Endodermal cell (in vitro differentiated cells): Measurements from ENCODE around the gene HNF1B. TPM values are rescaled to one million over a fixed set of nuclear protein-coding genes. Genes with fewer than 3 reads are reported as not detected.

Experiments used
- DNase-seq: peaks from one replicate; pipeline ENCODE4 v3.0.0-alpha.2; 2017
- H3K27ac ChIP-seq: 2 replicates; pipeline ENCODE4 v1.5.1; 2013; ENCODE audit warnings: mild to moderate bottlenecking, low read depth, low read length, moderate library complexity
- H3K27me3 ChIP-seq: 2 replicates; pipeline ENCODE4 v1.6.1; 2013; ENCODE audit warnings: mild to moderate bottlenecking, low read length, moderate library complexity; ENCODE audit not compliant: insufficient read depth, control insufficient read depth, poor library complexity, severe bottlenecking
- H3K36me3 ChIP-seq: 2 replicates; pipeline ENCODE4 v1.7.0; 2013; ENCODE audit warnings: mild to moderate bottlenecking, low read length, moderate library complexity; ENCODE audit not compliant: control insufficient read depth, insufficient read depth
- H3K4me1 ChIP-seq: one replicate; pipeline ENCODE4 v1.7.0; 2013; ENCODE audit warnings: low read length; ENCODE audit not compliant: control insufficient read depth, insufficient read depth
- H3K4me3 ChIP-seq: 2 replicates; pipeline ENCODE4 v1.5.1; 2013; ENCODE audit warnings: mild to moderate bottlenecking, low read length, moderate library complexity
- H3K9ac ChIP-seq: 2 replicates; pipeline ENCODE4 v1.6.1; 2013; ENCODE audit warnings: mild to moderate bottlenecking, low read length, moderate library complexity; ENCODE audit not compliant: poor library complexity, severe bottlenecking; ENCODE audit errors: extremely low read depth
- H3K9me3 ChIP-seq: 2 replicates; pipeline ENCODE4 v1.6.1; 2013; ENCODE audit warnings: mild to moderate bottlenecking, low read length, moderate library complexity; ENCODE audit not compliant: control insufficient read depth
- H3K27ac Mint-ChIP-seq: 2 replicates; pipeline ENCODE4 v1.8.0; 2020; ENCODE audit warnings: mixed read lengths
- H3K27me3 Mint-ChIP-seq: 2 replicates; pipeline ENCODE4 v1.8.0; 2021; ENCODE audit warnings: mild to moderate bottlenecking, mixed read lengths; ENCODE audit not compliant: insufficient read depth
- H3K36me3 Mint-ChIP-seq: 2 replicates; pipeline ENCODE4 v1.8.0; 2020; ENCODE audit warnings: low read depth, mixed read lengths
- H3K4me1 Mint-ChIP-seq: 2 replicates; pipeline ENCODE4 v1.8.0; 2020; ENCODE audit warnings: mixed read lengths
- H3K4me3 Mint-ChIP-seq: 2 replicates; pipeline ENCODE4 v1.8.0; 2020; ENCODE audit warnings: mild to moderate bottlenecking, moderate library complexity, mixed read lengths
- H3K9me3 Mint-ChIP-seq: 2 replicates; pipeline ENCODE4 v1.8.0; 2020; ENCODE audit warnings: mild to moderate bottlenecking, mixed read lengths
- CTCF ChIP-seq: fragments of 200-600 bp; sonication (generic); conservative IDR thresholded peaks from 2 replicates; pipeline ENCODE4 v1.5.0; 2021; ENCODE audit warnings: antibody characterized with exemption, mild to moderate bottlenecking
- WGBS, 2 experiments: methylation state at CpG; one replicate each; pipeline versions ENCODE4 v1.1.5 to v1.1.7; 2013; ENCODE audit warnings: missing lambda C conversion rate in 2 of 2, mixed read lengths in 1 of 2; ENCODE audit not compliant: insufficient coverage in 1 of 2, insufficient read length in 1 of 2; 5-methylcytosine and 5-hydroxymethylcytosine counted together
- total RNA-seq, 2 donors: library from RNA; stranded (reverse); fragmentation: NEBNext Ultra II Directional in 1 of 2; extraction: Animal tissue kit (Norgen Biotek cat#: 25700) in 1 of 2; gene quantifications; 2 replicates in 1 of 2; 3 replicates in 1 of 2; pipeline ENCODE4 v1.2.1, GENCODE V29; 2021

Gene HNF1B
- total RNA-seq, 2 donors from 2014 or later, result 39.7 to 42.7 TPM

- Mint-ChIP-seq H3K9me3 (peaks cover 13% of the 10 kb centered on the region), H3K4me3 (no peak overlapping the region), H3K27me3 (no peaks in the 10 kb centered on the region), H3K27ac (no peak overlapping the region), H3K36me3 (peaks cover 41% of the 10 kb centered on the region), H3K4me1 (peaks cover 41% of the 10 kb centered on the region)
- peaks cover 23% of the 10 kb centered on the region for H3K9me3 ChIP-seq
- no peaks in the 10 kb centered on the region for H3K27me3 ChIP-seq
- no peak overlapping the region for H3K4me3 ChIP-seq
- DNase-seq, result no peak
- H3K4me1 ChIP-seq, result peaks cover 4% of the 10 kb centered on the region
- TF ChIP-seq CTCF, result no peak
- 95 to 97% methylated on average over 4 to 6 of the region's 6 CpGs for WGBS, 2 experiments
- H3K36me3 ChIP-seq, result peaks cover 49% of the 10 kb centered on the region
- H3K9ac ChIP-seq, result no peak overlapping the region
- H3K27ac ChIP-seq, result no peak overlapping the region
Measured at GRCh38 chr17:37691807-37692206, 53.1 kb downstream of the HNF1B start.

- H3K36me3 ChIP-seq, result peaks cover 38% of the 10 kb centered on the region
- Mint-ChIP-seq H3K4me3 (no peak overlapping the region), H3K9me3 (peaks cover under 1% of the 10 kb centered on the region), H3K27me3 (no peaks in the 10 kb centered on the region), H3K27ac (peak overlapping the region; percentile 56), H3K36me3 (peaks cover 31% of the 10 kb centered on the region), H3K4me1 (peaks cover 66% of the 10 kb centered on the region)
- no peak for TF ChIP-seq CTCF
- no peak for DNase-seq
- H3K27me3 ChIP-seq, result no peaks in the 10 kb centered on the region
- H3K27ac ChIP-seq, result no peak overlapping the region
- WGBS, 2 experiments, result 68 to 71% methylated on average over 2 to 7 of the region's 7 CpGs
- H3K4me3 ChIP-seq, result no peak overlapping the region
- H3K9me3 ChIP-seq, result peaks cover under 1% of the 10 kb centered on the region
- H3K9ac ChIP-seq, result no peak overlapping the region
- peaks cover 8% of the 10 kb centered on the region for H3K4me1 ChIP-seq
Measured at GRCh38 chr17:37689317-37689716, 55.5 kb downstream of the HNF1B start.

- no peak overlapping the region for H3K27ac Mint-ChIP-seq
- no peak for TF ChIP-seq CTCF
- Histone ChIP-seq H3K36me3 (peaks cover 27% of the 10 kb centered on the region), H3K9me3 (peaks cover 6% of the 10 kb centered on the region), H3K27me3 (no peaks in the 10 kb centered on the region), H3K9ac (no peak overlapping the region), H3K27ac (no peak overlapping the region), H3K4me3 (peak overlapping the region; percentile 54), H3K4me1 (peaks cover 10% of the 10 kb centered on the region)
- peaks cover 41% of the 10 kb centered on the region for H3K4me1 Mint-ChIP-seq
- H3K27me3 Mint-ChIP-seq, result peaks cover 2% of the 10 kb centered on the region
- DNase-seq, result no peak
- H3K36me3 Mint-ChIP-seq, result peaks cover 18% of the 10 kb centered on the region
- H3K4me3 Mint-ChIP-seq, result no peak overlapping the region
- 95 to 99% methylated on average over 6 to 9 of the region's 9 CpGs for WGBS, 2 experiments
- H3K9me3 Mint-ChIP-seq, result peaks cover 17% of the 10 kb centered on the region
Measured at GRCh38 chr17:37683454-37683984, 61.3 kb downstream of the HNF1B start.
